ENCODE results near the gene ADIPOR2. TPM values are rescaled to one million over a fixed set of nuclear protein-coding genes. Genes with fewer than 3 reads are reported as not detected.
A peak's percentile ranks its signal among the peaks of the same experiment; 100 is the strongest.

ADIPOR2 gene
- total RNA-seq, 1 experiment from 2014 or later: 84.0 TPM

- no TSS peak for BruUV-seq (replicated peaks)
- POLR2A ChIA-PET (ENCODE audit: low non-redundant PET): interaction anchor here (1.3 kb wide), 1 partner anchor 29 kb away, joined by 5 read pairs; the partner anchor contains the start of gene ADIPOR2
- Histone ChIP-seq H3K27ac (ENCODE audit: low read depth, low read length, poor library complexity, severe bottlenecking) (no peak overlapping the region), H3K36me3 (ENCODE audit: insufficient read depth, low read length, poor library complexity, severe bottlenecking) (no peaks in the 10 kb centered on the region), H3K27me3 (replicated peaks; ENCODE audit: insufficient read depth, low read depth, low read length, poor library complexity) (no peaks in the 10 kb centered on the region), H3K4me3 (ENCODE audit: low read depth, low read length, poor library complexity, severe bottlenecking) (peak overlapping the region; percentile 48), H3K4me1 (ENCODE audit: insufficient read depth, low read length, poor library complexity, severe bottlenecking) (no peaks in the 10 kb centered on the region), H3K9me3 (ENCODE audit: low read depth, low read length, poor library complexity, severe bottlenecking) (no peaks in the 10 kb centered on the region)
- intact Hi-C loops (cut with micrococcal nuclease; ENCODE audit: unreplicated experiment): no loop called here
- TF ChIP-seq EZH2 (IDR thresholded peaks at IDR 0.05; ENCODE audit: borderline replicate concordance, low read depth, low read length, poor library complexity, severe bottlenecking): no peak
- TF ChIP-seq, protein P1, sequence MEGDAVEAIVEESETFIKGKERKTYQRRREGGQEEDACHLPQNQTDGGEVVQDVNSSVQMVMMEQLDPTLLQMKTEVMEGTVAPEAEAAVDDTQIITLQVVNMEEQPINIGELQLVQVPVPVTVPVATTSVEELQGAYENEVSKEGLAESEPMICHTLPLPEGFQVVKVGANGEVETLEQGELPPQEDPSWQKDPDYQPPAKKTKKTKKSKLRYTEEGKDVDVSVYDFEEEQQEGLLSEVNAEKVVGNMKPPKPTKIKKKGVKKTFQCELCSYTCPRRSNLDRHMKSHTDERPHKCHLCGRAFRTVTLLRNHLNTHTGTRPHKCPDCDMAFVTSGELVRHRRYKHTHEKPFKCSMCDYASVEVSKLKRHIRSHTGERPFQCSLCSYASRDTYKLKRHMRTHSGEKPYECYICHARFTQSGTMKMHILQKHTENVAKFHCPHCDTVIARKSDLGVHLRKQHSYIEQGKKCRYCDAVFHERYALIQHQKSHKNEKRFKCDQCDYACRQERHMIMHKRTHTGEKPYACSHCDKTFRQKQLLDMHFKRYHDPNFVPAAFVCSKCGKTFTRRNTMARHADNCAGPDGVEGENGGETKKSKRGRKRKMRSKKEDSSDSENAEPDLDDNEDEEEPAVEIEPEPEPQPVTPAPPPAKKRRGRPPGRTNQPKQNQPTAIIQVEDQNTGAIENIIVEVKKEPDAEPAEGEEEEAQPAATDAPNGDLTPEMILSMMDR (conservative IDR thresholded peaks at IDR 0.05; ENCODE audit: low read depth, low read length): no peak
- peak; percentile 95 for DNase-seq (ENCODE audit: low spot score)
- CTCF ChIA-PET: interaction anchor here (0.7 kb wide), 1 partner anchor 129 kb away, joined by 3 read pairs; no protein-coding TSS in a partner anchor
Observed at GRCh38 chr12:1661553-1662335, 29.1 kb upstream of the ADIPOR2 start.

DNA sequence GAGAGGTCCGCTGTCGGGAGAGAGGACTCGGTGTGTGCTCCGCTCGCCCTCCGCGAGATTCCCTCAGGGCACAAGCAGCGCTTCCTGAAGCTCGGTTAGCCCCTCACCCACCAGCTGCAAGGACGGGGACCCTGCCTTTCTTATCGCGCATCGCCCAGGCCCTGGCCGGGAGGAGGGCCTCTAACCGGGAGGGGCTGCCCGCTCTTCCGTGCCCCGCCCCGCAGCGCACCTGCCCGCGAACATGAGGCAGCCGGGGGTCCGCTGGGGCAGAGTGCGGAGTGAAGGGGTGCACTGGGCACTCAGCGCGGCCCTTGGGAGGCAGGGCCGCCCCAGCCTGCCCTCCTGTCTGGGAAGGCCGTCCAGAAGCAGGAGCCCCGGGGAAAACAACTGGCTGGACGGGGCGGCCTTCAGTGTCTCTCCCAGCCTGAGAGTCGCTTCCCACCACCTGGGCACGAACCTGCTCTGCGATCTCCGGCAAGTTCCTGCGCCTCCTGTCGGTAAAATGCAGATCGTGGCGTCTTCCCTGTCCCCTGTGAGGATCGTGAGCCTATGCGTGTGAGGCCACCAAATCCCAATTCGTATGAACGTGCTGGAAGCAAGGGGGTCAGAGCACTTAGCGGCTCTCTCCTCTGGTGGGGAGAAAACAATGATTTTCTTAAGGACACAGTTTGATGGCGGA, 28.0 kb upstream of the ADIPOR2 start:
- H3K4me1 ChIP-seq (ENCODE audit: insufficient read depth, low read length, poor library complexity, severe bottlenecking): no peaks in the 10 kb centered on the region
- H3K9me3 ChIP-seq (ENCODE audit: low read depth, low read length, poor library complexity, severe bottlenecking): no peaks in the 10 kb centered on the region
- DNase-seq (ENCODE audit: low spot score): no peak
- no peaks in the 10 kb centered on the region for H3K36me3 ChIP-seq (ENCODE audit: insufficient read depth, low read length, poor library complexity, severe bottlenecking)
- BruUV-seq (replicated peaks): no TSS peak
- TF ChIP-seq, protein P1 (conservative IDR thresholded peaks at IDR 0.05; ENCODE audit: low read depth, low read length): no peak
- no peak overlapping the region for H3K27ac ChIP-seq (ENCODE audit: low read depth, low read length, poor library complexity, severe bottlenecking)
- POLR2A ChIA-PET (ENCODE audit: low non-redundant PET): interaction anchor here (1.3 kb wide), 1 partner anchor 28 kb away, joined by 5 read pairs; the partner anchor contains the start of gene ADIPOR2
- intact Hi-C loops (cut with micrococcal nuclease; ENCODE audit: unreplicated experiment): no loop called here
- H3K27me3 ChIP-seq (replicated peaks; ENCODE audit: insufficient read depth, low read depth, low read length, poor library complexity): no peaks in the 10 kb centered on the region
- CTCF ChIA-PET: interaction anchor here (0.7 kb wide), 1 partner anchor 128 kb away, joined by 3 read pairs; no protein-coding TSS in a partner anchor
- no peak overlapping the region for H3K4me3 ChIP-seq (ENCODE audit: low read depth, low read length, poor library complexity, severe bottlenecking)

DNA sequence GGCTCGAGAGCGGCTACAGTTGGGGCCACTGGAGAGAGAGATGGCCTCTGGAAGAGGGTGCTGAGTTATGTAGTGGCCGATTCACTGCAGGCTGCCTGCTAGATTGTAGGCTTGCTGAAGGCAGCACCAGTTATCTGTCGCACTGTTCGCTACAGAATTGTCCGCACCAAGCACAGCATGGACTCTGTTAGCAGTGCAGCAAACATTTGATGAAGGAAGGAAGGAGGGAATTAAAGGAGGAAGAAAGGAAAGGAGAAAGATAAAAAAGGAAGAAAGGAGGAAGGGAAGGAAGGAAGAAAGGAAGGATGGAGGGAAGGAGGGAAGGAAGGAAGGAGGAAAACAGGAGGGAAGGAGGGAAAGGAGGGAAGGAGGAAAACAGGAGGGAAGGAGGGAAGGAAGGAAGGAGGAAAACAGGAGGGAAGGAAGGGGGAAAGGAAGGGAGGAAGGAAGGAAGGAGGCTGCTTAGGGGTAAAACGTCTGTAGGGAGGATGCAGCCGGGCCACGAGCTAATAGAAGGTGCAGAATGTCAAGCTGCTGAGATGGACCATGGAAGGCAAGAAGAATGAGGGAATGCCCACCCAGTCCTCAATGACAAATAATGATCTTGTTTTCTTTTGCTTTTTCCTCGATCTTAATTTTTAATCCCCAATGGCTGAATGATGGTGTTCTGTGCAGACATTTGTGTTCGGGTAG, 27.3 kb upstream of the ADIPOR2 start:
- TF ChIP-seq, protein P1 (conservative IDR thresholded peaks at IDR 0.05; ENCODE audit: low read depth, low read length): no peak
- no peak for TF ChIP-seq EZH2 (IDR thresholded peaks at IDR 0.05; ENCODE audit: borderline replicate concordance, low read depth, low read length, poor library complexity, severe bottlenecking)
- Histone ChIP-seq H3K4me1 (ENCODE audit: insufficient read depth, low read length, poor library complexity, severe bottlenecking) (no peaks in the 10 kb centered on the region), H3K27ac (ENCODE audit: low read depth, low read length, poor library complexity, severe bottlenecking) (no peak overlapping the region), H3K9me3 (ENCODE audit: low read depth, low read length, poor library complexity, severe bottlenecking) (no peaks in the 10 kb centered on the region), H3K4me3 (ENCODE audit: low read depth, low read length, poor library complexity, severe bottlenecking) (no peak overlapping the region), H3K36me3 (ENCODE audit: insufficient read depth, low read length, poor library complexity, severe bottlenecking) (no peaks in the 10 kb centered on the region), H3K27me3 (replicated peaks; ENCODE audit: insufficient read depth, low read depth, low read length, poor library complexity) (no peaks in the 10 kb centered on the region)
- no TSS peak for BruUV-seq (replicated peaks)
- no peak for DNase-seq (ENCODE audit: low spot score)
- intact Hi-C loops (cut with micrococcal nuclease; ENCODE audit: unreplicated experiment): no loop called here
- POLR2A ChIA-PET (ENCODE audit: low non-redundant PET): no interaction called here
- CTCF ChIA-PET: no interaction called here

Measured in A673 (cell line).